ENCODE results near the gene OXER1. TPM values are rescaled to one million over a fixed set of nuclear protein-coding genes. Genes with fewer than 3 reads are reported as not detected.
A peak's percentile ranks its signal among the peaks of the same experiment; 100 is the strongest.

Gene OXER1
- total and polyA plus RNA-seq, 9 of the 15 experiments (the other 6 are each of a cell fraction or from before 2014, with no cell fraction given), result not detected

- no peak for TF ChIP-seq SIN3B (IDR thresholded peaks at IDR 0.05; ENCODE audit: low read depth)
- TF ChIP-seq RBM14 (IDR thresholded peaks at IDR 0.05; ENCODE audit: borderline replicate concordance, insufficient read depth, low read depth, low read length), result no peak
- no peak for TF ChIP-seq CHD1 (IDR thresholded peaks at IDR 0.05; ENCODE audit: low read length)
- no peak for TF ChIP-seq HMG20A (CRISPR knock-in tag; conservative IDR thresholded peaks at IDR 0.05)
- TF ChIP-seq ZNF764 (CRISPR knock-in tag; IDR thresholded peaks at IDR 0.05; ENCODE audit: low read depth), result no peak
- TF ChIP-seq ZSCAN29 (IDR thresholded peaks at IDR 0.05), result no peak
- TF ChIP-seq SNIP1 (IDR thresholded peaks at IDR 0.05; ENCODE audit: low read depth), result no peak
- TF ChIP-seq ASH1L (IDR thresholded peaks at IDR 0.05; ENCODE audit: borderline replicate concordance, low read depth, partially characterized antibody), result no peak
- no peak for TF ChIP-seq POLR3A (IDR thresholded peaks at IDR 0.05; ENCODE audit: borderline replicate concordance, extremely low read depth, insufficient read depth, insufficient read length)
- TF ChIP-seq CC2D1A (IDR thresholded peaks at IDR 0.05), result no peak; the same call in 1 of the 2 replicates
- TF ChIP-seq NCOA1 (IDR thresholded peaks at IDR 0.05; ENCODE audit: low read depth), result no peak
- no peak for TF ChIP-seq HNRNPUL1 (IDR thresholded peaks at IDR 0.05; ENCODE audit: low read length)
- TF ChIP-seq MTA1 (IDR thresholded peaks at IDR 0.05; ENCODE audit: borderline replicate concordance), result no peak
- TF ChIP-seq GABPB1 (CRISPR knock-in tag; IDR thresholded peaks at IDR 0.05), result 0 out of 2 replicates have a peak, but pooled peaks have one; percentile 33
- TF ChIP-seq CBX3 (IDR thresholded peaks at IDR 0.05; ENCODE audit: borderline replicate concordance in 1 of 2, low read length in 2 of 2), result no peak
- TF ChIP-seq KLF1 (tag; IDR thresholded peaks at IDR 0.05), result no peak
- no peak for TF ChIP-seq CHD4 (IDR thresholded peaks at IDR 0.05; ENCODE audit: insufficient read depth, insufficient replicate concordance, low read depth, low read length, poor library complexity, severe bottlenecking)
- no peak for TF ChIP-seq RBM15 (IDR thresholded peaks at IDR 0.05; ENCODE audit: insufficient read depth, low read length)
- TF ChIP-seq ETS2 (tag; IDR thresholded peaks at IDR 0.05; ENCODE audit: borderline replicate concordance, poor library complexity, severe bottlenecking), result no peak
- TF ChIP-seq ZNF146 (CRISPR knock-in tag; IDR thresholded peaks at IDR 0.05; ENCODE audit: unreplicated experiment), result no peak
Measured at GRCh38 chr2:42770288-42771131, 6.6 kb upstream of the OXER1 start (continued).
